WTC11 (cell line): ENCODE measurements around the gene MEGF6. TPM values are rescaled to one million over a fixed set of nuclear protein-coding genes. Genes with fewer than 3 reads are reported as not detected.

ENCODE experiments used
- ATAC-seq: fragments of 200-7000 bp; cut with Tn5 transposase; 2 replicates; pipeline ENCODE4 v1.10.0; 2021; ENCODE audit warnings: mild to moderate bottlenecking, moderate library complexity
- CTCF ChIA-PET: fragments of 300-600 bp; sonication (Branson Sonifier 250); formaldehyde crosslinking; loops from one replicate; lab custom pipeline; 2021; ENCODE audit warnings: antibody characterized with exemption; lab: Charles Lee
- POLR2A ChIA-PET: fragments of 350-600 bp; sonication (Branson Sonifier 250); formaldehyde crosslinking; loops from one replicate; lab custom pipeline; 2021; ENCODE audit warnings: antibody characterized with exemption; lab: Charles Lee
- DNase-seq: peaks from one replicate; pipeline ENCODE4 v3.0.0; 2021; ENCODE audit warnings: low spot score
- H3K27ac Mint-ChIP-seq: 2 replicates; pipeline ENCODE4 v1.8.0; 2021; ENCODE audit warnings: mixed read lengths
- H3K27me3 Mint-ChIP-seq: 2 replicates; pipeline ENCODE4 v1.8.0; 2021; ENCODE audit warnings: low read depth, mild to moderate bottlenecking, moderate library complexity, mixed read lengths
- H3K36me3 Mint-ChIP-seq: 2 replicates; pipeline ENCODE4 v1.8.0; 2021; ENCODE audit warnings: mixed read lengths
- H3K4me1 Mint-ChIP-seq: 2 replicates; pipeline ENCODE4 v1.8.0; 2022; ENCODE audit warnings: mixed read lengths
- H3K4me3 Mint-ChIP-seq: 2 replicates; pipeline ENCODE4 v1.8.0; 2021; ENCODE audit warnings: mild to moderate bottlenecking, moderate library complexity, mixed read lengths
- H3K9me3 Mint-ChIP-seq: 2 replicates; pipeline ENCODE4 v1.8.0; 2021; ENCODE audit warnings: mixed read lengths
- ARID4B ChIP-seq: sonication (generic); formaldehyde crosslinking; IDR thresholded peaks from 2 replicates; pipeline ENCODE4 v1.8.0; 2023; ENCODE audit warnings: missing genetic modification reagents, mild to moderate bottlenecking, borderline replicate concordance
- ATF1 ChIP-seq: sonication (generic); formaldehyde crosslinking; IDR thresholded peaks from 2 replicates; pipeline ENCODE4 v1.8.1; 2023; ENCODE audit warnings: mild to moderate bottlenecking, moderate library complexity, missing genetic modification reagents
- E2F4 ChIP-seq: sonication (generic); formaldehyde crosslinking; IDR thresholded peaks from 2 replicates; pipeline ENCODE4 v1.8.1; 2022; ENCODE audit warnings: low read depth, mild to moderate bottlenecking, moderate library complexity, missing genetic modification reagents, borderline replicate concordance
- ETV6 ChIP-seq: sonication (generic); formaldehyde crosslinking; IDR thresholded peaks from 2 replicates; pipeline ENCODE4 v1.8.1; 2022; ENCODE audit warnings: mild to moderate bottlenecking, missing genetic modification reagents
- FOXP4 ChIP-seq: sonication (generic); formaldehyde crosslinking; IDR thresholded peaks from 2 replicates; pipeline ENCODE4 v1.8.0; 2022; ENCODE audit warnings: mild to moderate bottlenecking, missing genetic modification reagents
- JAZF1 ChIP-seq: fragments of 250-450 bp; sonication (Bioruptor Pico); IDR thresholded peaks from 2 replicates; pipeline ENCODE4 v1.9.0; 2021; ENCODE audit warnings: moderate library complexity, mild to moderate bottlenecking, inconsistent platforms
- MYBL2 ChIP-seq: sonication (generic); formaldehyde crosslinking; IDR thresholded peaks from 2 replicates; pipeline ENCODE4 v1.8.1; 2023; ENCODE audit warnings: mild to moderate bottlenecking, moderate library complexity, missing genetic modification reagents
- RORB ChIP-seq: fragments of 250-450 bp; sonication (Bioruptor Pico); IDR thresholded peaks from 2 replicates; pipeline ENCODE4 v1.9.0; 2021; ENCODE audit warnings: mild to moderate bottlenecking
- SP1 ChIP-seq: sonication (generic); formaldehyde crosslinking; conservative IDR thresholded peaks from 2 replicates; pipeline ENCODE4 v1.8.1; 2022; ENCODE audit warnings: missing genetic modification reagents
- TEAD4 ChIP-seq: sonication (generic); formaldehyde crosslinking; IDR thresholded peaks from 2 replicates; pipeline ENCODE4 v1.8.0; 2022; ENCODE audit warnings: mild to moderate bottlenecking, missing genetic modification reagents
- ZBTB21 ChIP-seq: sonication (generic); formaldehyde crosslinking; IDR thresholded peaks from 2 replicates; pipeline ENCODE4 v1.8.1; 2023; ENCODE audit warnings: mild to moderate bottlenecking, missing genetic modification reagents, borderline replicate concordance
- ZNF263 ChIP-seq: sonication (generic); formaldehyde crosslinking; IDR thresholded peaks from 2 replicates; pipeline ENCODE4 v1.8.1; 2022; ENCODE audit warnings: low read depth, mild to moderate bottlenecking, moderate library complexity, missing genetic modification reagents
- ZNF425 ChIP-seq: fragments of 250-450 bp; sonication (Bioruptor Pico); conservative IDR thresholded peaks from 2 replicates; pipeline ENCODE4 v1.9.0; 2021; ENCODE audit warnings: mild to moderate bottlenecking
- ZSCAN18 ChIP-seq: fragments of 250-450 bp; sonication (Bioruptor Pico); IDR thresholded peaks from 2 replicates; pipeline ENCODE4 v2.1.2; 2022; ENCODE audit warnings: mild to moderate bottlenecking, moderate library complexity
- total RNA-seq: library from RNA; stranded (reverse); gene quantifications from 3 replicates; pipeline ENCODE4 v1.2.3, GENCODE V29; 2021

The MEGF6 gene
- total RNA-seq, 1 experiment from 2014 or later: 24.9 TPM

GRCh38 chr1:3650248-3651025 lies 39.1 kb upstream of the MEGF6 start:
- DNase-seq: no peak
- CTCF ChIA-PET: interaction anchor here (1.1 to 1.9 kb wide), 6 partner anchors 28 to 197 kb away, joined by 3 to 11 read pairs (median 4); no protein-coding TSS in a partner anchor
- TF ChIP-seq ZBTB21 (CRISPR knock-in tag) (no peak), ARID4B (CRISPR knock-in tag) (no peak), SP1 (no peak), ZNF263 (CRISPR knock-in tag) (no peak), RORB (no peak), MYBL2 (CRISPR knock-in tag) (no peak), FOXP4 (CRISPR knock-in tag) (no peak), E2F4 (CRISPR knock-in tag) (no peak), ATF1 (CRISPR knock-in tag) (no peak), TEAD4 (no peak), JAZF1 (no peak), ZSCAN18 (CRISPR knock-in tag) (no peak), ZNF425 (CRISPR knock-in tag) (no peak), ETV6 (no peak)
- H3K4me1 Mint-ChIP-seq: peaks cover 10% of the 10 kb centered on the region
- no peaks in the 10 kb centered on the region for H3K9me3 Mint-ChIP-seq
- no peak overlapping the region for H3K27ac Mint-ChIP-seq
- POLR2A ChIA-PET: interaction anchor here (1.0 kb wide), 1 partner anchor 76 kb away, joined by 3 read pairs; no protein-coding TSS in a partner anchor
- ATAC-seq: no peak
- H3K36me3 Mint-ChIP-seq: peaks cover 11% of the 10 kb centered on the region
- peak overlapping the region; percentile 82 for H3K4me3 Mint-ChIP-seq
- peaks cover 48% of the 10 kb centered on the region for H3K27me3 Mint-ChIP-seq
